A549 treated with Hydrocortisone at 1 μM for 4 hours (cell line): ENCODE results near the gene HUS1. TPM values are rescaled to one million over a fixed set of nuclear protein-coding genes. Genes with fewer than 3 reads are reported as not detected.

Experiments
- total RNA-seq: library from RNA; stranded (reverse); fragments of 200-300 nt; extraction: Qiagen RNA extraction; gene quantifications from 5 replicates; pipeline ENCODE4 v1.2.3, GENCODE V29; 2022

HUS1 gene
- total RNA-seq = 13.3 to 20.5 TPM (median 17.7 TPM) in 5 replicates

DNA sequence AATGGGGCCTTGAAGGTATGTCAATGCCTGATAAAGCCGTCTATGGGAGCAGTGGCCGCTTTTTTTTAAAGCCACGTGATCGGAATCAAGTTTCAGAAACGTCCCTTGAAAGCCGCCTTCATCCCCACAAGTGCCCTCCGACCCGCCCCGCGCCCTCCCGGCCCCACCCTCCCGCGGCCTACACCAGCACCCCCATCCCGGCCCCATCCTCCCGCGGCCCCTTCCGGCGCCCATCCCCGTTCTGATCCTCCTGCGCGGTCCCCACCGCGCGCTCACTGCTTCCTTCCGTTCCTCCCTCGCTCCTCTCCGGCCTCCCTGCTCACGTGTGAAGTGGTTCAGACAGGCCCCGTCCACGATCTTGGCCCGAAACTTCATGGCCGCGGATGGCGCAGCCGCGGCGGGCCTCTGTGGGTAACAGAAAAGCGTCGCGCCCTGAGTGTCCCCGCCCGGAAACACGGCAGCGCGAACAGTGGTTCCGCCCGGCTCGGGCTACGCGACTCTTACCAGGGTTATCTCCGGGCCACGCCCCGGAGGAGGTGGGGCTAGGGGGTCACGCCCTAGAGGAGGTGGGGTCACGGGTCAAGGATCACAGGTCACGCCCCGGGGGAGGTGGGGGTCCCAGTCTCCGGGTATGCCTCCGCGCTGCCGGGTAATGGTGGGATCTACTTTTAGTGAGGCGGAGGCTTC, at the start of gene HUS1:
Gene HUS1 (minus strand): TSS at position 471 of the 687 bp plus-strand sequence. CDS start 96 bp downstream, at position 375.

DNA sequence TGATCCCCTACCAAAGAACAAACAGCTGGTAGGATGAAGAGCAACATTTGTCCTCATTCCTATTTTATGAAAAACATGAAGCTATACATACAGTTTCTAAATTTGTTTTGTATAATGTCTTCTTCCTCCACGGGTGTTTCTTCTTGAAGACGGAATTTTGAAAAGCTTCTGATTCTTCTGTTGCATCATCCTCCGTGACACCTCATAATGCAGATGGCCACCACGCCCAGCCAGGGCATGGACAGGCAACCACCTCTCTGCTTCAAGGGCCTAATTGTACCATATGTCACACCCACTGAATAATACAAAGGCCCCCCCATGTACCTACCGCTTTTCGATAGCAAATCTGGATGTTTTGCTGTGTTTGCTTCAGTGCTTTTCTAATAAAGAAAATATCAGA, 49.5 kb upstream of the HUS1 start, which contains the start of gene SUN3:
Gene SUN3 (minus strand): TSS at position 170 of the 400 bp plus-strand sequence. CDS start 169 bp downstream, at position 1.

DNA sequence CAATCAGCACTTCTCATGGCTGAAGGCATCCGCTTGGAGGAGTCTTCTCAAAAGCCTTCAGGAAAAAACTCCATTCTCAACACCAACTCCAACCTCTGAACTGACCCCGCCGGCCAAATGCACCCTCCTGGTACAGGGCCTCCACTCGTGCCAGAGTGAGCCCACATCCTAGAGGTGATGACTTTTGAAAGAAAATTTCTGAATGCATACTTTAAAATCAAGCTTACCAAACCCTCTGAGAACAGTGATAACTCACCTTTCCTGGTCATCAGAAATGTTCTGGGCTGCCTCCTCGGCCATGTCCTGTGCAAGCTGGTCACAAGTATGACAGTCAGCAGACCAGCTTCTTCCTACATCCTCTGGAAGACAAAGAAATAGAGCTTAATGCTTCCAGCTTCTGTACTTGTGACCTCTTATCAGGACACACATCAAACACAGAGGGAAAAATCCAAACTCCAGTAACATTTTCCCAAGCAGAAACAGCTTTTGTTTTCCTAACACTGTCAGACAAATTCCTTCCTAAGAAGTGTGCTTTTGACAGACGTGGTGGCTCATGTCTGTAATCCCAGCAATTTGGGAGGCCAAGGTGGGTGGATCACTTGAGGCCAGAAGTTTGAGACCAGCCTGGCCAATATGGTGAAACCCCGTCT, 31.1 kb downstream of the HUS1 start, which contains the start of gene PKD1L1:
Gene PKD1L1 (minus strand): TSS at position 326 of the 650 bp plus-strand sequence. CDS start 26 bp downstream, at position 300.

Other genes starting within 250 kb of the HUS1 start
- gene PKD1L1, start 31.1 kb downstream of the HUS1 start, total RNA-seq = 0.08 to 0.30 TPM (median 0.14 TPM) in 5 replicates
- gene SUN3, start 49.5 kb upstream of the HUS1 start, total RNA-seq = 0.09 to 0.32 TPM in 2 of 5 replicates, not detected in the others
- gene C7orf57, start 55.9 kb upstream of the HUS1 start, total RNA-seq = 0.12 to 0.31 TPM (median 0.26 TPM) in 5 replicates
- gene UPP1, start 109.7 kb upstream of the HUS1 start, total RNA-seq = 61.2 to 93.6 TPM (median 76.2 TPM) in 5 replicates
- gene ABCA13, start 191.8 kb upstream of the HUS1 start, total RNA-seq = 0.06 to 0.14 TPM (median 0.06 TPM) in 5 replicates